RKO (cell line): ENCODE data around the gene GADD45GIP1.

ENCODE experiments used
- DNase-seq: peaks from one replicate; pipeline ENCODE4 v3.0.0-alpha.2; 2016; ENCODE audit warnings: low spot score

The GADD45GIP1 gene

GRCh38 chr19:12956446-12957388 is at the start of gene GADD45GIP1:
Gene GADD45GIP1, minus strand, starts transcription at chr19:12957223. Its CDS starts 11 bp downstream, at chr19:12957212.
- DNase-seq = peak; percentile 88

GRCh38 chr19:13005861-13006370 is 48.9 kb upstream of the GADD45GIP1 start:
- no peak for DNase-seq

- DNase-seq = no peak
Observed at GRCh38 chr19:13005253-13005652, 48.2 kb upstream of the GADD45GIP1 start.

GRCh38 chr19:13004273-13004672 is 47.2 kb upstream of the GADD45GIP1 start:
- DNase-seq = no peak

- no peak for DNase-seq
Observed at GRCh38 chr19:13003081-13003480, 46.1 kb upstream of the GADD45GIP1 start.

GRCh38 chr19:13002166-13002898 is 45.3 kb upstream of the GADD45GIP1 start:
- DNase-seq = no peak

GRCh38 chr19:13001502-13002165 is 44.6 kb upstream of the GADD45GIP1 start:
- DNase-seq = no peak

- DNase-seq = no peak
Observed at GRCh38 chr19:13001166-13001501, 44.1 kb upstream of the GADD45GIP1 start.

GRCh38 chr19:12997967-12998940 is 41.2 kb upstream of the GADD45GIP1 start:
- no peak for DNase-seq

GRCh38 chr19:12997179-12997966 is 40.4 kb upstream of the GADD45GIP1 start:
- no peak for DNase-seq

GRCh38 chr19:12996406-12997094 is 39.5 kb upstream of the GADD45GIP1 start:
- DNase-seq = peak; percentile 74

- peak; percentile 32 for DNase-seq
Observed at GRCh38 chr19:12995596-12996405, 38.8 kb upstream of the GADD45GIP1 start.

GRCh38 chr19:12994701-12995595 is 37.9 kb upstream of the GADD45GIP1 start, which contains the start of gene NFIX:
Gene NFIX, plus strand, starts transcription at chr19:12995475. Its CDS starts 363 bp downstream, at chr19:12995838.
- peak; percentile 49 for DNase-seq

GRCh38 chr19:12993562-12993961 is 36.5 kb upstream of the GADD45GIP1 start:
- DNase-seq = no peak

GRCh38 chr19:12992729-12993128 is 35.7 kb upstream of the GADD45GIP1 start:
- DNase-seq = no peak

- DNase-seq = no peak
Observed at GRCh38 chr19:12991296-12991695, 34.3 kb upstream of the GADD45GIP1 start.

- no peak for DNase-seq
Observed at GRCh38 chr19:12990853-12991252, 33.8 kb upstream of the GADD45GIP1 start.

GRCh38 chr19:12990431-12990830 is 33.4 kb upstream of the GADD45GIP1 start:
- no peak for DNase-seq
